ENCODE measurements around the gene PSORS1C2.

GRCh38 chr6:31091680-31092079 lies 47.2 kb downstream of the PSORS1C2 start:
- no peak for TF ChIP-seq CTCF (conservative IDR thresholded peaks at IDR 0.05; ENCODE audit: low read length)
- no peak for TF ChIP-seq EZH2phosphoT487 (IDR thresholded peaks at IDR 0.05; ENCODE audit: borderline replicate concordance, low read depth, low read length)

Measured in OCI-LY7 (cell line).